Measurements from ENCODE around the gene PKN3.
"Not testable (repeated sequence)": the region's sequence is repeated elsewhere in the genome, so short reads cannot be mapped to it uniquely, and the experiment has no call there.

- TF ChIP-seq, protein P1, sequence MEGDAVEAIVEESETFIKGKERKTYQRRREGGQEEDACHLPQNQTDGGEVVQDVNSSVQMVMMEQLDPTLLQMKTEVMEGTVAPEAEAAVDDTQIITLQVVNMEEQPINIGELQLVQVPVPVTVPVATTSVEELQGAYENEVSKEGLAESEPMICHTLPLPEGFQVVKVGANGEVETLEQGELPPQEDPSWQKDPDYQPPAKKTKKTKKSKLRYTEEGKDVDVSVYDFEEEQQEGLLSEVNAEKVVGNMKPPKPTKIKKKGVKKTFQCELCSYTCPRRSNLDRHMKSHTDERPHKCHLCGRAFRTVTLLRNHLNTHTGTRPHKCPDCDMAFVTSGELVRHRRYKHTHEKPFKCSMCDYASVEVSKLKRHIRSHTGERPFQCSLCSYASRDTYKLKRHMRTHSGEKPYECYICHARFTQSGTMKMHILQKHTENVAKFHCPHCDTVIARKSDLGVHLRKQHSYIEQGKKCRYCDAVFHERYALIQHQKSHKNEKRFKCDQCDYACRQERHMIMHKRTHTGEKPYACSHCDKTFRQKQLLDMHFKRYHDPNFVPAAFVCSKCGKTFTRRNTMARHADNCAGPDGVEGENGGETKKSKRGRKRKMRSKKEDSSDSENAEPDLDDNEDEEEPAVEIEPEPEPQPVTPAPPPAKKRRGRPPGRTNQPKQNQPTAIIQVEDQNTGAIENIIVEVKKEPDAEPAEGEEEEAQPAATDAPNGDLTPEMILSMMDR (IDR thresholded peaks at IDR 0.05) = not testable (repeated sequence)
- TF ChIP-seq POLR2A, POLR2AphosphoS5, EP300 (IDR thresholded peaks at IDR 0.05): not testable (repeated sequence)
Measured at GRCh38 chr9:128699096-128699795, 3.1 kb upstream of the PKN3 start.

Measured in upper lobe of left lung (tissue), 4 donors.